GM21423 (cell line): Measurements from ENCODE around the gene CEP135.
A peak's percentile ranks its signal among the peaks of the same experiment; 100 is the strongest.
"Not testable (repeated sequence)": the region's sequence is repeated elsewhere in the genome, so short reads cannot be mapped to it uniquely, and the experiment has no call there.

ENCODE experiments used
- ATAC-seq: cut with Tn5 transposase; IDR thresholded peaks from one replicate; pipeline ENCODE4 v1.9.1; 2021; ENCODE audit warnings: mild to moderate bottlenecking, moderate library complexity; ENCODE audit not compliant: unreplicated experiment

The CEP135 gene

DNA sequence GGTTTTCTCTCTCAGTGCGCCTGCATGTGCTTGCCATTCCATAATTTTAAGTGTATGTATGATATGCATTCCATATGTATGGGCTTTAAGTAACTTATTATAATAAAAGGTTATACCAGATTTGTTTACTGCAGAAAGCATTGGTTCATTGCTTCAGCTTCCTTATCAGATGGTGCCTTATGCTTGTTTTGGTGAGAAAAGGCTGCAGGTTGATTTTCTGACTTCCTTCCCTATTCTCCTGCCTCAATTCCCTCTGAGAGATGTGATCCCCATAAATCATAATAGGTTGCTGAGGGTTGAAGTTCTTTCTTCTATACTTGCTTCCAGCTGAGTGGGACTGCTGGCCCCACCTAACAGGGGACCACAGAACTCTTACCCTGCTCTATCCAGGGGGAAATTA lies 10.3 kb upstream of the CEP135 start:
- ATAC-seq = no peak

GRCh38 chr4:55939421-55939820 lies 9.3 kb upstream of the CEP135 start:
- ATAC-seq = no peak

DNA sequence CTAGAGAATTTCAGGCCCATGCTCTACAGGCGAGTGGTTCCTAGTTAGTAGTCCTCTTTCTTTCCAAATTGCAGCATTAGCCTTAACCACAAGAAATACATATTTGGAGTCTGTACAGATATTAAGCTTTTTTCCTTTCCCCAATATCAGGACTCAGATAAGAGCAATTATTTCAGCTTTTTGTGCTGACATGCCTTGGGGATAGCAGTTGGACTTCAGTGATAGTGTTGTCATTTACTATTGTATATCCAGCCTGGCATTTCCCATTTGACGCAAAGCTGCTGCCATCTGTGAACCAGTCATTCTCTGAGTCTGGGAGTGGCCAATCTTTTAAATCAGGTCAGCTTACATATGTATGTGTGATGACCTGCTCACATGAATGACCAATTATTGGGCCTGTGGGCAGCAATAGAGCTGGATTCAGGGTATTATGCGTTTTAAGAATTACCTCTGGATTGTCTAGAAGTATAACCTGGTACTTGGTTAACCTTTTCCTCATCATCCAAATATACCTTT lies 6.8 kb upstream of the CEP135 start:
- ATAC-seq = no peak

DNA sequence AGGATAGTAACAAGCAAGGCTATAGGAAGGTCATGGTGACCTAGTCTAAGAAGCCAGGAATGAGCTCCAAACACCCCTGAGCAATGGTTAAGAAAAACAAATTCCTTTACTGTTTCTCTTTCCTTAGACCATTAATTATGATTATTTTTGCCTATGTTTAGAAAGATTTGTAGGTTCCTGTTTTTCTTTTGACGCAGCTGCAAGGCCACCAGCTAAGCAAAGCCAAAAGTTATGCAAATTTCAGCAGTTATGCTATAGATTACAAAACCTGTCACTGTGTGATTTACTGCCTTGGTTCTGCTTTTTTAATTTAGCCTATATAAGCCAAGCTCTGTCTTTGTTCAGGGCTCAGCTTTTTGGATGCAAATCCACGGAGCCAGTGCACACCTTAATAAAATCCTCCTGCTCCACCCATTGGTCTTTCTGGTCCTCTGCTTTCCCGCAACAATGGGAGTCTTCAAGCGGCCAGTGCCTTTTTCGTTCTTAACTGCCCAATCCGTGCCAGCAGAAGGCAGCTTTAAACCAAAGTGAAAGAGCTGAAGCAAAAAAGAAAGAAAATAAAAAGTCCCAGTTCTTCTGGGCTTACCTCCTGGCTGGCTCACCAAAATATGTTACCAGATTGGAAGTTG lies 1.4 kb upstream of the CEP135 start:
- ATAC-seq = peak; percentile 29

- no peak for ATAC-seq
These were observed 626 bp upstream of the CEP135 start for GRCh38 chr4:55947912-55948725.

DNA sequence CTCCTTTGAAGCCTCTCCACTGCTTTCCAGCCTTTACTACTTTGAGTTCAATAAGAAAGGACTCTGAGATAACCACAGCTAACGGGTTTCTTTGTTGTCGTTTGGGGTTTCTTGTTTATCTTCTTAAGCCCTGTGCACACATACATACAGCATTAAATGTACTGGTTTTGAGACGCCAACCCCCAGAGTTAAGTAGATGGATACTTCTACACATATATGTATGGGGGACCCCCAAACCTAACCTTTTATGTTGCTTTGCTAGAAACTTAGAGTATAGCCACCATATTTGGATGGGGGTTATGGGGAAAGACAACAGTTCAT lies 697 bp downstream of the CEP135 start:
- no peak for ATAC-seq

DNA sequence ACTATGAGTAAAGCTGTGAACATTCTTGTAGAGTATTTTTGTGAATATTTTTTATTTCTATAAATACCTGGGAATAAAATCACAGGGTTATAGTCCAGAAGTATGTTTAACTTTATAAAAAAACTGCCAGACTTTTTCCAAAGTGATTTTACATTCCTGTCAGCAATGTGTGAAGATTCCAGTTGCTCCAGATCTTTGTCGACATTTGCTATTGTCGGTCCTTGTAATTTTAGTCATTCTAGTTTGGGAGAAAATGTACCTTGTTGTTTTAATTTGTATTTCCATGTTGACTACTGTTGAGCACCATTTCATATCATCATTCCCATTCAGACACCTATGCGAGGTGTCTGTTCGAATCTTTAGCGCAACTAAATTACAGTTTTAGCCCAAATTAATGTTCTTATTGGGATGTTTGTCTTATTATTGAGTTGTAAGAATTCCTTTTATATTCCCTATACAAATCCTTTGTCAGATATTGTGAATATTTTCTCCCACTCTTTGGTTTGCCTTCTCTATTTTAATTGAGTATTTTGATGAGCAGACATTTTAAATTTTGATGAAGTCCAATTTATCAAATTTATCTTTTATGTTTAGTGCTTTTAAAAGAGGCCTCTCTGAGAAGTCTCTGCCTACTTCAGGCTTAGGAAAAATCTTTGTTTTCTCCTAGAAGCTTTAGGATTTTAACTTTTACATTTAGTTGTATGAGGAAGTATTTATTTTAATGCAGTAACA lies 2.6 kb downstream of the CEP135 start:
- no peak for ATAC-seq

GRCh38 chr4:55955710-55956109 lies 7.0 kb downstream of the CEP135 start:
- ATAC-seq = no peak

- ATAC-seq = no peak
These were observed 10.9 kb downstream of the CEP135 start for GRCh38 chr4:55959655-55960054.

- ATAC-seq = no peak
These were observed 15.3 kb downstream of the CEP135 start for GRCh38 chr4:55964046-55964445.

GRCh38 chr4:55965585-55965984 lies 16.8 kb downstream of the CEP135 start:
- no peak for ATAC-seq

DNA sequence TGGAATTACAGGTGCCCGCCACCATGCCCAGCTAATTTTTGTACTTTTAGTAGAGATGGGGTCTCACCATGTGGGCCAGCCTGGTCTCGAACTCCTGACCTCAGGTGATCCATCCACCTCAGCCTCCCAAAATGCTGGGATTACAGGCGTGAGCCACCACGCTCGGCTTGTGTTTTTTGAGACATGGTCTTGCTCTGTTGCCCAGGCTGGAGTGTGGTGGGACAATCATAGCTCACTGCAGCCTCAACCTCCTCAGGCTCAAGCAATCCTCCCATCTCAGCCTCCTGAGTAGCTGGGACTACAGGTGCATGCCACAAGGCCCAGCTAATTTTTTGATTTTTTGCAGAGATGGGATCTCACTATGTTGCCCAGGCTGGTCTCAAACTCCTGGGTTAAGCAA lies 17.6 kb downstream of the CEP135 start:
- ATAC-seq = not testable (repeated sequence)

- ATAC-seq = no peak
These were observed 18.6 kb downstream of the CEP135 start for GRCh38 chr4:55967376-55967775.

DNA sequence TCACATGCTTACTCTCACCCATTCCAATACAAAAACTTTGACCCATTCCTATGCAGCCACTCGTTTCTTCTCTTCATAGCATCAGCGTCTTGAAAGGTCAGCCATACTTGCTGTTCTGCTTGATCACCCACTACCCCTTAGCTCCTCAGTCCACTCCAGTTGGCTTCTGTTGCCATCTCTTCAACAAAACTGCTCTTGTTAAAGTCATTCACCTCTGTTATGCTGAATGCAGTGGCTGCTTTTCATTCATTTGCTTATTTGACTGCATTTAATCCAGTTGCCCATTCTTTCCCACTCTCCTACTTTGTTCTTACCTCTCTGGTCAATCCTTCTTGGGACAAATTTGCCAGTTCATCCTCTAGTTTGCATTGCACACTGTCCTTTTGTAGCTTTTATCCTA lies 24.9 kb downstream of the CEP135 start:
- no peak for ATAC-seq

GRCh38 chr4:55977811-55978210 lies 29.1 kb downstream of the CEP135 start:
- ATAC-seq = no peak

- ATAC-seq = no peak
These were observed 30.8 kb downstream of the CEP135 start for GRCh38 chr4:55979562-55979961.

DNA sequence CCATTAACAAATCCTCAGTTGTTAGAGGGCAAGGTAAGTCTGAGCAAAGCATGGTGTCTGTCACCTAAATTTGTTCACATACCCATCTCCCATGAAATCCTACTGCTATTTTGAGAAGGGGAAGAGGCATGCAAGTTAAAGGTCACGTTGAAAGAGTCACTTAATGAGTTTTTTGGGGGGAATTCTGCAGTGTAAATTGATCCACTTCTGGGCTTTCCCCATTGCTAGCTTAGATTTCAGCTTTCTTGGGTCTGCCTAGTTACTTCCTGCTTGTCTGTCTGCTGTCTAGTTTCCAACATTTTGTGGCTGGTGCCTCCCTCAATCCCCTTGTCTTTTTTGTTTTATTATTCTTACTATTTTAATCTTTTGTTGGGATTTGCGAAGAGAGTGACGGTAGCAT lies 32.0 kb downstream of the CEP135 start:
- no peak for ATAC-seq

- ATAC-seq = no peak
These were observed 34.2 kb downstream of the CEP135 start for GRCh38 chr4:55982976-55983375.

DNA sequence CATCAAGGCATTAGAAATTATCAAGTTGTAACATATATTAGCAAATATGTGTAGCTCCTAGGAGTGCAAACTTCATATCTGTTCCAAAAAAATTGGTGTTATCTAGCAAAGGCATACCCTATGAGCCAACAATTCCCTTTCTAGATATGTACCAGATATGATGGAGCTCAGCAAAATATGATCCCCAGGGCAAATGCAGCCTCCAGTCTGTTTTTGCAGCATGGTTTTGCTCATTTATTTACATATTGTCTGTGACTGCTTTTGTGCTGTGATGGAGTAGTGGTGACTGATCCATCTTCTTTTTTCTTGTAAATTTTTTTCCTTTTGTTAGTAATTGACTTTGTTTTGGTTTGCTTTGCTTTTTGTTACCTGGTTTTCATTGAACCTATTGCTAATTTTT lies 41.0 kb downstream of the CEP135 start:
- ATAC-seq = no peak

- ATAC-seq = peak; percentile 71
These were observed 45.4 kb downstream of the CEP135 start for GRCh38 chr4:55993994-55994663.

DNA sequence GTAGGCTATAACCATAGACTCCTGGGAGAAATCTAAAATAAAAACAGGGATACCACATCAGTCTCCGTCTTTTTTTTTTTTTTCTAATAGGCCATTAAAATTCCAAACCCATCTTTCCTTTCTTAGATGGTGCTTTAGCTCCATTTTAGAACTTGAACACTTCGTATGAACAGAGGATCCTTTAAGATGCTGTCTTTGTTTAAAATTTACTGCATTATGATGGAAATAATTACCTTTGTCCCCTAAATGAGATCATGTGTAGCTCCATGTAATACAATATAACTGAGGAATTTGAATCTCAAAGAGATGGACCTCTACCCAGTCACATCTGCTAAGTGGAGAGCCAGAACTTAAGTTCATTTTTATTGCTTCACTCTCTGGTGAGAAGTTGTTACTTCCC lies 47.9 kb downstream of the CEP135 start:
- no peak for ATAC-seq
